Measurements from ENCODE around the gene PSMG1.

GRCh38 chr21:39168800-39169199, 14.5 kb downstream of the PSMG1 start:
- TF ChIP-seq CTCF (IDR thresholded peaks at IDR 0.05; ENCODE audit: extremely low read depth in 1 of 2, insufficient read depth in 1 of 2, low read depth in 1 of 2, low read length in 2 of 2), result no peak
- no peak for TF ChIP-seq EZH2 (IDR thresholded peaks at IDR 0.05; ENCODE audit: borderline replicate concordance, low read depth, low read length, severe bottlenecking)
- TF ChIP-seq MAX (IDR thresholded peaks at IDR 0.05; ENCODE audit: insufficient read depth, insufficient read length), result no peak
- TF ChIP-seq POLR2A (IDR thresholded peaks at IDR 0.05; ENCODE audit: low read depth, low read length), result no peak
